ENCODE data around the gene LTBP1.

LTBP1 gene

DNA sequence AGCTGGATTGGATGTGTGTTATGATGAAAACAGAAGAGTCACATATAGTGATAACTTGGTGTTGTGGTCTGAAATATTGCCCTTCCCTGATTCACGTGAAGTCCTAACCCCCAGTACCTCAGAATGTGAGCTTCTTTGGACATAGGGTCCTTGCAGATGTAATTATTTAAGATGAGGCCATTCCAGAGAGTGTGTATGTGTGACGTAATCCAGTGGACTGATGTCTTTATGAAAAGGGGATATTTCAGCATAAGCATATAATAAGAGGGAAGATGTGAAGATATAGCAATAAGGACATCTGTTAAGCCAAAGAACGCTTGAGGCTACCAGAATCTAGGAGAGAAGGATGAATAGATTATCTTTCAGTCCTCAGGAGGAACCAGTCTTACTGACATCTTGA lies 62.5 kb downstream of the LTBP1 start:
- no peak for DNase-seq (ENCODE audit: low spot score)

DNA sequence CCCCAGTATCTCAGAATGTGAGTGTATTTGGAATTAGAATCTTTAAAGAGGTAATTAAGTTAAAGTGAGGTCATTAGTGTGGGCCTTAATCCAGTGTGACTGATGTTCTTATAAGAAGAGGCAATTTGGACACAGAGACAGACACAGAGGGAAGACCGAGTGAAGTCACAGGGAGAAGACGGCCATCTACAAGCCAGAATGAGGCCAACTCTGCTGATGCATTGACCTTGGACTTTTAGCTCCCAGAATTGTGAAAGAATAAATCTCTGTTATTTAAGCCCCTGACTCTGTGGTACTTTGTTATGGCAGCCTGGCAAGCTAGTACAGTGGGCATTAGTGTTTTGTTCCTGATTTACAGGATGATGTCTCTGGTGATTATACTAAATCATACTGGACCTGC lies 64.6 kb downstream of the LTBP1 start:
- DNase-seq (ENCODE audit: low spot score), result no peak

DNA sequence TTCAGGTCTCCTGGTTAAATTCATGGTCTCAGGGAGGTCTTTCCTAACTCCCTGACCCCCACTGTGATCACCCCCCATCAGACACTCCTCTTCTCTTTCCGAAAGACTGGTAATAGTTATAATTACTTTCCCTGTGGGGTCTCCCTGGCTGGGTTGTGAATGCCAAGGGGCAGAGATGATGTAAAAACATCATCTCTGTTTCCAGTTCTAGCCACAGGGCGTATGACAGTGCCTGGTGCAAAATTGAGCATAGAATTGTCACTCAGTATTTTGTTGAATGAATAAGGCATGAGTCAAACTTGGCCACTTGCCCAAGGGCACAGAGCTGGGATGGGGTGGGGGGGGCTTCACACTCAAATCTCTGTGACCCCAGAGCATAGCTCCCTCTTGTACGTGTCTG lies 65.2 kb downstream of the LTBP1 start:
- DNase-seq (ENCODE audit: low spot score), result no peak

DNA sequence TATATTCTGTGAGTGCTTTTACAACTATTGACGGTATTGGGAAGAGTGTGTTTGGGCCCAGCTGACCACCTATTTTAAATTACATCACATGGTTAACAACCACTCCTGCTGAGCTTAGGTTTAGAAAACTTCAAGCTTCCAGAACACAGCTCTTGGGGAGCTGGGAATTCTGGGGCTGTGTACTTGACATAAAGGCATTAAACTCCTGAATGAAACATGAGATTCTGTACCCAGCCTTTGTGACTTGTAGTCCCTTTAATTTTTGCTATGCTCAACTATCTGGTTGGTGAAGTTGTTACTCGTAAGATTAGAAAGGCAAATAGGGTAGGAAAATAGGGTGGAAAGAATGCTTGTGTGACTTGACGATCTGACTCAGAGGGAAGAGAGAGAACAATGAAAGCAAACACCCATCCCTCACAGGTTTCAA lies 66.9 kb downstream of the LTBP1 start:
- DNase-seq (ENCODE audit: low spot score), result no peak

DNA sequence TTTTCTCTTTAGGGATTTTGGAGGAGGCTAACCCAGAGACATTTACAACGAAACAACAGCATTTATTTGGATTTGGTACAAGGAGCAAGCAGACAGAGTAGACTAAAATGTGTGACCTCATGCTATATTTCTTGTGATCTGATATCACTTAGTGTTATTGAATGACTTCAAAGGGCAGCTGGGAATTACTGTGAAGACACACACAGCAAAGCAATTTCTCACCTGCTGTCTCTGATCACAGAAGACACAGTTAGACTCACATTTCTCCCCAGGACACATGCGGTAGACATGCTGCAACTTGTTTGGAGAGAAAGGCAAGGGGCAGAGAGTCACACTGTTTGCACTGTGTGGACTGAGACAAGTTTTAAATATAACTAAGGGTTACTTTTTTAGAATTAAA lies 67.5 kb downstream of the LTBP1 start:
- DNase-seq (ENCODE audit: low spot score), result no peak

DNA sequence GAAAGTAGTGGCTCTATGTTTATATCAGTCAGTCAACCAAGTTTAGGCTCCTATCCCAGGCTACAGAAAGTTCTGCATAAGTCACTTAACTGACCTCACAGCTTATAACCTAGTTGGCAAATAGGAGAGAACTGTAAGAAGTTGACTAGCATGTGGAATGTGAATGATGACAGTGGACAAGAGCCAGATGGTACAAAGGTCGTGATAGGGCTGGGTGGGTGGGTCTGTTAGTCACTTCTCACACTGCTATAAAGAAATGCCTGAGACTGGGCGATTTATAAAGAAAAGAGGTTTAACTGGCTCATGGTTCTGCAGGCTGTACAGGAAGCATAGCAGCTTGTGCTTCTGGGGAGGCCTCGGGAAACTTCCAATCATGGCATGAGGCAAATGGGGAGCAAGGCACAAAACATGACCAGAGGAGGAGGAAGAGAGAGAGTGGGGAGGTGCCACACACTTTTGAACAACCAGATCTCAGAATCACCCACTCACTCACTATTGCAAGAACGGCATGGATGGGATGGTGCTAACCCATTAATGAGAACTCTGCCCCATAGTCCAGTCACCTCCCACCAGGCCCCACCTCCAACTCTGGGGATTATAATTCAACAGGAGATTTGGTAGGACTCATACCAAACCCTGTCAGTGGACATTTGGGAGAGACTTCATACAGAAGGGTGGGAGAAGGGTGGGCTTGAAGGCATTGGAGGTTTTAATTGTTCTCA lies 68.8 kb downstream of the LTBP1 start:
- DNase-seq (ENCODE audit: low spot score), result no peak

DNA sequence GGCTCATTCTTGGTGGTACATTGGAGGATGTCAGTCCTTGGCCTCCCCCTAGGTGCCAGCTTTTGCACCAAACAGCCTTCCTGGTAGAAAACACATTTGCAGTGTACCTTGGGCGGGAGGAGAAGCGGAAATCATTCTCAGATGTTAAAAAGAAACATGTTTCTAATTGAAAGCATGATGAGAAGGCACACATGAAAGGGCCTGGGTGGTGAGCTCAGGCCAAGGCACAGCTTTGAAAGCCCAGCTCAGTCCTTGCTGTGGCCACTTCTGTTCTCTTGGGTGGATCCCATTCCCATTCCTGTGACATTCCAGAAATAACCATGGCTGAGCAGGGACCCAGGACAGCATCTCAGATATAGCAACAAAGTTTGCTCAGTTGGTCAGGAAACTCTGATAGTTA lies 71.5 kb downstream of the LTBP1 start:
- no peak for DNase-seq (ENCODE audit: low spot score)

DNA sequence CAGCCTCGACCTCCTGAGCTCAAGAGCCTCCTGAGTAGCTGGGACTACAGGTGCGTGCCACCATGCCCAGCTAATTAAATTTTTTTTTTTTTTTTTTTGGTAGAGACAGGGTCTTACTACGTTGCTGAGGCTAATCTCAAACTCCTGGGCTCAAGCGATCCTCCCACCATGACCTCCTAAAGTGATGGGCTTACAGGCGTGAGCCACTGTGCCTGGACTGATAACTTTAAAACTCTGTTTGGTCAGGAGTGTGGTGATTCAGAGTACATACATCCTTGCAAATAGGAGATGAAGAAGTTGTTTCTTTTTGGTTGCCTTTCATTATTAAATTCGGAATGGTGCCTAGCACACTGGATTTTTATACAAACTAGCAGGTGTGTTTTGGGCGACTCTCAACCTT lies 73.0 kb downstream of the LTBP1 start:
- no peak for DNase-seq (ENCODE audit: low spot score)

DNA sequence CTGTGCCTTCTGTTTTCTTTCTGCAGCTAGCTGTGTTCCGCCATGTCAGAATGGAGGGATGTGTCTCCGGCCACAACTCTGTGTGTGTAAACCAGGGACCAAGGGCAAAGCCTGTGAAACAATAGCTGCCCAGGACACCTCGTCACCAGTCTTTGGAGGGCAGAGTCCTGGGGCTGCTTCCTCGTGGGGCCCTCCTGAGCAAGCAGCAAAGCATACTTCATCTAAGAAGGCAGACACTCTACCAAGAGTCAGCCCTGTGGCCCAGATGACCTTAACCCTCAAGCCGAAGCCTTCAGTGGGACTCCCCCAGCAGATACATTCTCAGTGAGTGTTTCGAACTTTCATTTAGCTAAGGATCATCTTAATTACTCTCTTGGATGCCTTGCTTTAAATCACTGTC lies 74.1 kb downstream of the LTBP1 start:
- no peak for DNase-seq (ENCODE audit: low spot score)

DNA sequence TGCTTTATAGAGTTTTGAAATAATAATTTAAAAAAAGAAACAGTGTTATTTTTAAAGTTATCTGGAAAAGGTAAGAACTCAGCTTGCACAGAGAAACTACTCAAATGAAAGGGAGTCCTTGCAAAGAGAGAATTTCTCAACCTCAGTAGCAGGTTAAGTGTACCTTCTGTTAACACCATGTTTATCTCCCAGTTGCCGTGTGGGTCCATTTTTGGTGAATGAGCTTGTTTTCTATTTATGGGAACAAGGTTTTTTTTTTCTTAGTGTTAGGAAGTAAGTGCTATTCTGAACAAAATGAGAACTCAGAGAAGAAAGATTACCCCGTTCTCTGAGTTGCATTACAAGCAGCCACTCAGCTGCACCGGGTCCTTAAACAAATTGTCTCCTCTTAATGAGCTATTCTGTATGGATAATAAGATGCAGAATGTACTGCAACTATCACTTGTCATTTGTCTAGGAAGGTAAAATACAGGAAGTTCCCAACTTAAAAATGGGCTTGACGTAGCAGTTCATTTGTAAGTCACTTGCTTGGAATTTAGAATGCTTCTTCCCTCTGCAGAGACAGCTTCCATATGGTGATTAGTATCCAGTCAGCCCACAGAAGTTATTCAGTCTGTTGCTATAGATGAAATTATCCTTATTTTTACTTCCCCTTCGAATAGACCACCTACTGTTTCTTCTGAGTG lies 74.9 kb downstream of the LTBP1 start:
- DNase-seq (ENCODE audit: low spot score), result no peak

DNA sequence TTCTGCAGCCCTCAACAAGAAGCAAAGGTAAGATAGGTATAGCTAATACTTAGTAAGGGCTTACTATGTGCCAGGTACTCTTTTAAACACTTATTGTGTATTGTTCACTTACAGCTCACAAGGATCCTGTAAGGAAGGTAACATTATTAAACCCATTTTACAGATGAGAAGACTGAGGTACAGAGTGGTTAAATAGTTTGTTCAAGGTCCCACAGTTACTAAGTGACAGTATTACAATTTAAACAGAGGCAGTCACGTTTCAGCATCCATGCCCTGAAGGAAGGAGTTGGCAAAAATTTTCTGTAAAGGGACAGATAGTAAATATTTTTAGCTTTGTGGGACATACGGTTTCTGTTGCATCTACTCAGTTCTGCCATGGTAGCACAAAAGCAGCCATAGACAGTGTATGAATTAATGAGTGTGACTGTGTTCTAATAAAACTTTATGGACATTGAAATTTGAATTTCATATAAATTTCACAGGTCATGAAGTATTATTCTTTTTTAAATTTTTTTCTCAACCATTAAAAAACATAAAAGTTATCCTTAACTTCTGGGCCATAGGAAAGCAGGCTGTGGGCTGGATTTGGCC lies 75.7 kb downstream of the LTBP1 start:
- DNase-seq (ENCODE audit: low spot score), result no peak

DNA sequence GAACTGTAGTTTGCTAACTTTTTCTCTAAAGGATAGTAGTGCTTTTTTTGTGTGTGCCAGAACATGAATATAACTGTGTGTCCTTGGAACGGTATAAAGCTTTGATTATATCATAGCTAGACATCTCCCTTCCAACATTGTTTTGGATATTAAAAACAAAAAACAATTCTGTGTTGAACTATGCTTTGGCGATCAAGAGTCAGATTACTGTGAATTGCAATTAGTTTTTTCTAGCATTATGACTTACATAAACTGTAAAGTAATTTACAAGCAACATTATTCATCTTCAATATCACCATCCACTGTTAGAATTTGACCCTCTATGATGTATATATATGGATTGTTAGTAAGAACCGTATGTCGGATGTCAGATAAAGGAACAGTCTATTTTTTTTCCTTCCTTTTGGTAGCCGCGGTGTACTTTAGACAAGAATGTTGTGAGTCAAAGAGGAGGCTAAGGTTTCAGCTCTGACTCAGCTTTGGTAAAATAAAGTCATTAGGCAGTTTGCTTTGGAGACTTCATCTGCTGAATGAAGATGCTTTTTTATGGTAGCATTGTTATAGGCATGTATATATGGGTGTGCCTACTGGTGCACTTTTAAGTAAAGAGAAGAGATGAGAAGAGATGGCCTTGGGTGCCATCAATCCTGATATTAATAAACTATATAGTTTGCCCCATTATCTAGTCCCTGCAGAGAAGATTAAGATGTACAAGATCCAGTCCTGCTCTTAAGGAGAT lies 76.4 kb downstream of the LTBP1 start:
- no peak for DNase-seq (ENCODE audit: low spot score)

DNA sequence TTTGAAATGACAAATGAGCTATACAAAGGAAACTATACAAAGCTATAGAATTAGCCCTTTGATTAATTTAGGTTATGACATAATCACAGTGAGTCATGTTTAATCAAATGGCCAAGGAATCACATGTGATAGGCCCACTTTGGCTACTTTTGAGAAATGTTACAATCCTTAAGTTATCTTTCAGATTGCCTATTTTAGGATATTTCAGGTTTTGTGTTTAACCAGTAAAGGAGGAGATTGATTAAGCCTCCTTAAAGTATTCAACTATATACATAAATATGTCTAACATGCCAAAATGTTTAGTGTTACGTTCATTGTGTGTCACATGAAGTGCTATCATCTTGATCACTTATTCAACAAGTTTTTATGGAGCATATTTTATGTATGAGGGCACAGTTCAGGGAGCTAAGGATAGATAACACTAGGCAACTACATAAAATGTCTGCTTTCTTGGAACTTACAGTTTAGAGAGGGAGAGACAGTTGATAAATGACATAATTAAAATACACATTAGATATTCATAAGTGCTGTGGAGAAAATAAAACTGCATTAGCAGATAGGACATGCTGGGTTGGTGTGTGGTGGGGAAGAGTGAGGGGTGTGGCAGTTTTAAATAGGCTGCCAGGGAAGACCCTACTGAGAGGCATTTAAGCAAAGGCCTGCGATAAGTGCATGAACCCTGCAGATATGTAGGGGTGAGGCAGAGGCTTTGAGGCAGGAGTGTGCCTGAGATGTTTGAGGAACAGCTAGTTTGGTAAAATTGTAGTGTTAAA lies 77.2 kb downstream of the LTBP1 start:
- no peak for DNase-seq (ENCODE audit: low spot score)

DNA sequence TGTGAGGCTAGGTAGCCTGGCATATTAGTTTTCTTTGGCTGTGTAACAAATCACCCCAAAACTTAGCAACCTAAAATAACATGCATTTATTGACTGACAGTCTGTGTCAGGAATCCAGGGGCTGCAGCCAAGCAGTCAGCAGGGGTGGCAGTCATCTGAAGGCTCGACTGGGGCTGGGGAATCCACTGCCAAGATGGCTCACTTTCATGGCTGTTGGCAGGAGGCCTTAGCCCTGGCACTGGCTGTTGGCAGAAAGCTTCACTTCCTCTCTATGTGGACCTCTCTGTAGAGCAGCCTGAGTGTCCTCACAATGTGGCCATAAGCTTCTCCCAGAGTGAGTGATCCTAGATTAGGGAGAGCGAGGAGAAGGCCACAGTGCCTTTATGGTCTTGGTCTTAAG lies 78.0 kb downstream of the LTBP1 start:
- no peak for DNase-seq (ENCODE audit: low spot score)

DNA sequence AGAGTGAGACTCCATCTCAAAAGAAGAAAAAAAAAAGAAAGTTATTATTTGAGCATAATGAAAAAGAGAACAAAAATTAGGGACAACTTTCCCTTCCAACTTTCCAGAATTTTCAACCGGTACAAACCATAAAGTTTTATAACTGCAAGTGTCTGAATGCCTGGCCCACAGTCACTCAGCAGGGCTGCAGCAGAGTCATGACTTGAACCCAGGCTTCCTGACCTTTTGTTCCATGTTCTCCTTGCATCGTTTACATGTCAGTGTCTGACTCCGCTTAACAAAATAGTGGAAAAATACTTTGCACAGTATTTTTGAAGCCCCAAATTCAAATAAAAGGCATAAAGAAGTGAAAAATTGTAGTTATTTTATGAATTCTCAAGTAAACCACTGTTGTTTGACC lies 82.7 kb downstream of the LTBP1 start:
- no peak for DNase-seq (ENCODE audit: low spot score)

DNA sequence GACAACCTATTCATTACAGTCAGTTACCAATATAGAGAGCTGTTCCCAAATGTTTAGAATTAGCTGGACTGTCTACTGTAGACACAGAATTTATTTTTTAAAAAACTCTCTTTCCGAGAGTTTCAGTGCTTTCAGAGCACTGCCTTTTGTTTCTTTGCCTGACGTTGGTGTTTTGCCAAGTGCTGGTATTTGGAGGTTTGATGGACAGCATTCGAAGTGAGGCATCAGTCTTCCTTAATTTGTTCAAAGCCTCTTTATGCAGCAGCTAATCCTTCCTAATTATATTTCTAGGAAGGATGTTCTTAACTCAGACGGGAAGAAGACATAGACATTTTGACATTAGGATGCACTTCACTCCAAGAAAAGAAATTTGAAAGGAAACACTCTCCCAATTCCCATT lies 83.2 kb downstream of the LTBP1 start:
- DNase-seq (ENCODE audit: low spot score), result no peak

DNA sequence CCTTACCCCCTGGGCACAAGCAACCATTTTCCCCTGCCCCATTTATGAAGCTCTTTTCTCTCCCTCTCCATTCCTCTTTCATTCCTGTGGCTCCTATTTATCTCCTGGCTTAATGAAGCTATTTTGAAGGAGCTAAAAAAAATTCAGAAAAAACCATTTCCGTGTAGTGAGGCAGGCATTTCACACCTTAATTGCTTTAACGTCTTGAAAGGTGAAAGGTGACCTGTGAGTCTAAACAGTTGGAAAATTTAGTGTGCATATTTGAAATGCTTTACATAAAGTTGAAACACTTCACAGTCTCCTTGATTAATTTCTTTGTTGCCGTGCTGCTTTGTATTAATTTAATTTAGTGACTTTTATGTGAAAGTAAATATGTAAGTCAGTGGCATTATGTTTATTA lies 83.6 kb downstream of the LTBP1 start:
- no peak for DNase-seq (ENCODE audit: low spot score)

DNA sequence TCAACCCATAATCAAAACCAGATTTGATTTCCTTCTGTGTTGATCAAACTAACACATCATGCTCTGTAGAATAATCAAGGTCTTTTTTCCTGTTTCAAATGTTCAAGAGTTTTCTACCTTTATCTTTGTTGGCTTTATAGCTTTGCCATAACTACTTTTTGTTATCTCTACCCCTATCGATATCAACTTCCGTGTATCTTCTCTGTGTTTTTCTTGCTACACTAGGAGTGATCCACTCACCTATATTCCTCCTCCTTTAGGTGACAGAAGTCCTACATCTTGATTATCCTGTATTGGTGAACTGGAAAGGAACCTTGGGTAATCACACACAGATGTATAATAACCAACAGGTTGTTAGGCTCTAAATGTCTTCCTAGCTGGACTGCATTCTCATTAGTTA lies 85.5 kb downstream of the LTBP1 start:
- DNase-seq (ENCODE audit: low spot score), result no peak

DNA sequence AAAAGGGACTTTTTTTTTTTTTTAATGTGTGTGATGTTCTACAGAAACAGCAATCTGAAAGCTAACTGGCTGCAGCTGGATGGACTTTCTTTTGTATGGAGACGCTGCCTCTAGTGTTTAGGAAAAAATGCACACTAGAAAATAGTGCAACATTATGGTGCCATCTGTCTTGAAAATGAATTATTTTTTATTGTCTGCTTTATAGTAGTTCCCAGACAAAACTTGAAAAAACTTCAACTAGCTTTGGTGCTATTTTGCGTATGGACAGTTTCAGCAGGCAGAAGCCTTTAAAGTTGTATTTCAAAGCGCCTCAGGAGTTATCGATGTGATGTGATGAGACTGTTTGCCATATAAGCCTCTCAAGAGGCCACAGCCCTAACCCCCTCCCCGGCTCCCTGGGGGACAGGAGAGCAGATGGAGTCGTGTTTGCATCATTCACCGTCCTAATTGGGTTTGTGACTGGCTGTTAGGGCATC lies 86.9 kb downstream of the LTBP1 start:
- DNase-seq (ENCODE audit: low spot score), result peak; percentile 50

DNA sequence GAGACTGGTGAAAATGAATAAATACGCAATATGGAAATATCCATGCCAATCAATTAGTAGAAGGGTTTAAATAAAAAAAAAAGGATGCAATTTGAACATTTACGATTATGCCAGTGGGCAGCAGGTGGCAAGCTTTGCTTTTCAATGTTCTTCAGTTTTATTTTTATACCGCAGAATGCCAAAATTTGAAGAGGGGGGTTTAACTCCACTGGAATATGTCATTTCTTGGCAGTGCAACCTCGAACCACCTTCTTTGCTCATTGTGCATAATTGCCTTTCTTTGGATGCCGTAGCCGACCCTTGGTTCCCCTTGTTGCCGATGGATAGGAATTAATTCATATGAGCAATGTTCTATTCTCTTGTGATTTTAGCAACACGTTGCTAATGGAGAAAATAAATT lies 88.0 kb downstream of the LTBP1 start:
- DNase-seq (ENCODE audit: low spot score), result peak; percentile 23

DNA sequence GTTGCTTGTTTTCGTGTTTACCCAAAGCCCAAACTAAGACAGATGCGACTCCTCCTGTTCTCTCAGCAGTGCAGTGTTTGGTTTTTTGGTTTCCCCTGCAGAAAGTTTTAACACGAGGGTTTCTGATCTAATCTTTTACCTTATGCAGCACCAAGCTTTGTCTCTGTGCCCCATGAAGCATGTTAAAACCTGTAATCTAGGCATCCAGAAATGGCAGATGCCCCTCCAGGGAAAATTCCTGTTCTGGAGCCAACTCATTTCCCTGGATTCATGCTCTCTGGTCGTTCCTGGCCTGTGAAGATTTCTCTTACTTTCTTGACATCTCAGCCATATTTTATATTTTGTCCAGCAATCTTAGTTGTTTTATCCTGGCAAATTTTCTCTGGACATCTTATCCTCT lies 91.5 kb downstream of the LTBP1 start:
- no peak for DNase-seq (ENCODE audit: low spot score)

DNA sequence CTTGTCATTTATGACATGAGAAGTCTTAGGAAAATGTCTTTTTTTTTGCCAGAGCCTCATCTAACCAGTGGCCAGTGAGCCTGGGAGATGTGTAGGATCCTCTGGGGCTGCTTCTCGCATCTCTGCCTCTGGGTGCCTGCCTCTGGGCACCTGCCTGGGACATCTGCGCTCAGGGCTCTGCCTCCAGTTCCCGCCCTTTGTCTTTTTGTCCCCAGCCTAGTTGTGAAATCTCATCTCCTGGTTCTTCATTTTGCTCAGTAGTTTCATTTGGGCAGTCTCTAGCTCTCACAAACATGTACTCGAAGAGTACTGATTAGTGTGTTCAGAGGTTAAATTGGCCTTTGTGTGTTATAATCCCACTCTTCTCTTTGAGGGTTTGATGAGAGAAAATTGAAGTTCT lies 92.0 kb downstream of the LTBP1 start:
- DNase-seq (ENCODE audit: low spot score), result no peak
